Daoy (cell line): ENCODE data around the gene RPL26. TPM values are rescaled to one million over a fixed set of nuclear protein-coding genes. Genes with fewer than 3 reads are reported as not detected.
"Not testable (repeated sequence)": the region's sequence is repeated elsewhere in the genome, so short reads cannot be mapped to it uniquely, and the experiment has no call there.

Experiments used
- DNase-seq: peaks from one replicate; pipeline ENCODE4 v3.0.0-alpha.2; 2015; ENCODE audit warnings: low read depth
- total RNA-seq: library from RNA; depleted of rRNA; stranded (reverse); fragments of >200 nt; shearing (Covaris generic); gene quantifications from 2 replicates; pipeline ENCODE4 v1.2.3, GENCODE V29; 2014

RPL26 gene
- total RNA-seq, 1 experiment from 2014 or later = 4,235 TPM

DNA sequence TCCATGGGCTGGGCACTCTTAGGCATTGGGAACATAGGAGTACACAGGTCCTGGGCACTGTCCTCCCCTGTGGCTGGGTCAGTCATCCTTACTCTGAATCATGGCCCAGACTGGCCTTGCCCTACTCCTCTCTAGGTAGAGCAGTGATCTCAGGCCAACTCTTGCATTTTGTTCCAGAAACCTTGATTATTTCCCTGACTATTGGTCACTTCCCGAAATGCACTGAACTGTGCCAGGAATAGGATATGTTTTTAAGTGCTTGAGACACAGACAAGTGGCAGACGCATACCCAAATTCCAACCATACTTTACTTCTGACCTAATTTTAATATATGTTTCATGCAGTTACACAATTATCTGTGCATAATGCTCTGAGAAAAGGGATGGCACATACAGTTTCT, 16.8 kb downstream of the RPL26 start:
- DNase-seq = peak; percentile 17

DNA sequence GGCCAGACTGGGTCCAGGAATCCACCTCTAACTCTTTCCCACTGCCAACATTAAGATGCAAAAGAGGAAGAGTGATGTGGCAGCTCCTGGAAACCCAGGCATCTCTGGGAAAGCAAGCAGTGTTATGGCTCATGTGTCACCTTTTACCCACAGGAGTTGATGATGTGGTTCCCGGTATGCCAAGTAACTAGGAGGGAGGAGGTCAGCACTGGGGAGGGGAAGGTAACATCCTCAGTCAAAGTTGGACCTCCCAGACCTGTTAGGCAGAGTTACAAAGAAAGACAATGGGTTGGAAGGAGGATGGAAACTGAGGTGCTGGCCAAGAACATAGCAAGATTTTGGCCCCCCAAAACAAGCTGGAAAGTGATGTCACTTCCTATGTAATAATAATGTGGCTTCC, 17.9 kb downstream of the RPL26 start:
- DNase-seq = peak; percentile 73

DNA sequence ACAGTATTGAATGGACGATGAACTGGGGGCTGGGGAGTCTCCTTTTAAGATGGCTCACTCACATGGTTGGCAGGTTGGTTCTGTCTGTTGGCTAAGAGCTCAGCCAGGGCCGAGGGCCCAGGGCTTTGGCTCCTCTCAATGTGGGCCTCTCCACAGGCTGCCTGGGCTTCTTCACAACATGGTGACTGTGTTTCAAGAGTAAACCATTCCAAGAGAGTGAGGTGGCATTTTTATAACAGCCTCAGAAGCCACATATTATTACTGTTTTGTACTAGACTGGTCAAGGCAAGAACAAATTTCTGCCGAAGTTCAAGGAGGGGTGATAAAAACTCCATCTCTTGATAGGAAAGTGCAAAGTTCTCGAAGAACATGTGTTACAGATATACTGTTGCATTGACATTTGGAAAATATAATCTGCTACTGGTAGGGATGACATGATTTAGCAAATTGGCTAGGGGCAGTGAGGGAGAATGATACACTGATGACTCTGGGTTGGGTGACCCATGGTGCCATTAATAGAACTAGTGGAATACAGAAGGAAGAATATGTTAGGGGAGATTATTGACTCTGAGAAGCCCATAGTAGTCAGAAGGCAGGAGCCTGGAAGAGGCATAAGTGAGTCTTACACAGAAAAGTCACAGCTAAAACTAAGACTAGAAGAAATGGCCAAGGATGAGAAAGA, 20.2 kb downstream of the RPL26 start:
- peak; percentile 19 for DNase-seq

DNA sequence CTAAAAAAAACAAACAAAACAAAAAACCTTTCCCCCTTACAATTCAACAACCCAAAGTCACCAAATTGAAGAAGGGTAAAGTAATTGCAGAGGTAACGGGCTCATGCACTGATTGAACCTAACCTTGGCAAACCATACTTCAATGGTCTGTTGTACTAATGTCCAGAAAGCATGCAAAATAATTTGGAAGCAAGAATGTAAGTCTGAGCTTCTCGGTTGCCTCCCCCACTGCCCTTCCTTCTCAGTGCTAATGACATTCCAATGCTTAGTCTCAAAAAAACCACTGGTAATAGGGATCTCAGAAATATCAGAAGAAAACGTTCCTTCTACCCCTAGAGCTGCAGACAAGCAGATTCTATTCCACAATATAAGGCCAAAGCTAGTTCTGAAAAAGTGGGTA, 22.2 kb downstream of the RPL26 start:
- no peak for DNase-seq

DNA sequence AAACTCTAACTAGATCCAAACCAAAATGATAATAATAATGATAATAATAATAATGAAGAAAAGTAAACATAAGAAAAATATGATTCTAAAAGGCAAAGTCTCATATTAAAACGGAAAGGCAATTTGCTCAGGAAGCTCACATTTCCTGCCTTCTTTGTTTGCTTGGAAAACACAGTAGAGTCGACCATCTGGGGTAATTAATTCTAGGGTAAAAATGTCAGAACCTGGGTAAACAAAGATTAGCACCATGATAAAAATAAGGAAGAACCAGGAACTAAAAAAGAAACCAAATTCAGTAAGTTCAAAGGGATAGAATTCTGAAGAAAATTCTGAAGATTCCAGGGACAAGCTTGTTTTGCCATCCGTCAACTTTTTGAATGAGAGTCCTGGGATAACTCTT, 22.7 kb downstream of the RPL26 start:
- no peak for DNase-seq

DNA sequence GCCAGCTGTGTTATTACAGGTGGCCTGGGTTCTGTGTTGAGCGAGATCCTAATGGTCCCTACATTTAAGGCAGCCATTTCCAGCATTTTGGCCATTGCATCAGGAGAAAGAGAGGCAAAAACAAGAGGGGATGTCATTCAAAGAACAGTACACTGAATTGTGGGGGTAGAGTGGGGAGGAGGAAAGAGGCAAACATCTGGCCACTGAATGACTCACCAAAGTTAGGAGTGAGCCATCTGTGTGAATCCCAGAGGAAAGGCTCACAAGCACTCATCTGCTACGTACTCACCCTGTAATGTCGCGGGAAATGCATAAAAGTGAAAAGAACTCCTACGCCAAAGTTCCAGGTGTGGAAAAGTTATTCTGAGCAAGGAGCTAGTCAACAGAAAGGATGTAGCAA, 23.2 kb downstream of the RPL26 start:
- DNase-seq = peak; percentile 80

DNA sequence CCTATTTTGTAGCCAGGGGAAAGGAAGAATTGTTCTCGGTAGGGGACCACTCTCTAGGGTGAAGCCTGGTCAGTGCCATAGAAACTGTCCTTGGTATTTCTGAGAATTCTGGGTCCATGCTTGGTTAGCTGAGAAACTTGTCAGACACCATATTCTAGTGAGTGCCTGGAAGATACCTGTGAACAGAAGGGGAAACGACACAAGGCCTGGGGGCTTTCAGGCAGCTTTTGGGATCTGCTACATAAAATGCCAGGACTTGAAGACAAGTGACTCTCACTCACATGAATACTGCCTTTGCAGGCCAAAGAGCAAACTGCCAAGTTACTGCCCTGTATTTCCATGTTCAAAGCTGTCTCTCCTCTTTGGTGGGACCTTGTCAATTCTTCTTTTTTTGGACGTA, 25.1 kb downstream of the RPL26 start:
- DNase-seq = no peak

DNA sequence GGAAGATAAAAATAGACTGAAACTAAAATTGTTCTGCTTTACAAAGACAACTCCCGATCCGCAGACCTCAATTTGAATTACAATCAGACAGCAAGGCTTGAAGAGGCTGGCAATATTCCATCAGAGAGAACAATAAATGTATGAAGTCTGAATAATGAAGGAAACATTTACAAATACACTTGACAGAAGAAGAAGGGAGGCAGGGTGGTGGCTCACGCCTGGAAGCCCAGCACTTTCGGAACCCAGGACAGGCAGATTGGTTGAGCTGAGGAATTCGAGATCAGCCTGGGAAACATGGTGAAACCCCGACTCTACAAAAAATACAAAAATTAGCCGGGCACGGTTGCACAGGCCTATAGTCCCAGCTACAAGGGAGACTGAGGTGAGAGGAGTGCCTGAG, 28.8 kb downstream of the RPL26 start:
- DNase-seq = no peak

DNA sequence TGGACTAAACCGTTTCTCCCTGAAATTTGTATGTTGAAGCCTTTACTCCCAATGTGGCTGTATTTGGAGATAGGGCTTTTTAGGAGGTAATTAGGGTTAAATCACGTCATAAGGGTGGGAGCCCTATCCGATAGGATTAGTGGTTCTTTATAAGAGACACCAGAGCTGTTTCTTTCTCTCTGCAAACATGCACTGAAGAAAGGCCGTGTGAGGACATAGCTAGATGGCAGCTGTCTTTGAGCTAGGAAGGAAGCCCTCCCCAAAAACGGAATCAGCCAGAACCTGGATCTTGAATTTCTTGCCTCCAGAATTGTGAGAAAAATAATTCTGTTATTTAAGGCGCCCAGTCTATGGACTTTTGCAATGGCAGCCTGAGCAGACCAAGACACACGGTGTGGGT, 29.3 kb downstream of the RPL26 start:
- DNase-seq = no peak

DNA sequence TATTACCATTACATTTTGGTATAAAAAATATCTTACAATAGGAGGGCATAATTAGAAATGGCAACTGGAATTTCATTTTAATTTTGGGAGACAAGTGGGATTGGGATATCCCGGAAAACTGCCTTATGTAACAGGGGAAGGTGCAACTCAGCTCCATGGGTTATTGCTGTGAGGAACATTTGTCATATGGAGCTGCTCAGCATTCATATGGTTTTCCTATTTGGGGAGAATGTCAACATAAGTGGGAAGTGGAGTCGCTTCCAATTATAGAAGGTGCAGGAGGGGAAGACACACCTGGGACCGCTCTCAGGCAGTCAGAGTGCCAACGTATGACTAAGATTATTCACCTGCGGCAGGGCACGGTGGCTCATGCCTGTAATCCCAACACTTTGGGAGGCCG, 32.7 kb downstream of the RPL26 start:
- DNase-seq = no peak

DNA sequence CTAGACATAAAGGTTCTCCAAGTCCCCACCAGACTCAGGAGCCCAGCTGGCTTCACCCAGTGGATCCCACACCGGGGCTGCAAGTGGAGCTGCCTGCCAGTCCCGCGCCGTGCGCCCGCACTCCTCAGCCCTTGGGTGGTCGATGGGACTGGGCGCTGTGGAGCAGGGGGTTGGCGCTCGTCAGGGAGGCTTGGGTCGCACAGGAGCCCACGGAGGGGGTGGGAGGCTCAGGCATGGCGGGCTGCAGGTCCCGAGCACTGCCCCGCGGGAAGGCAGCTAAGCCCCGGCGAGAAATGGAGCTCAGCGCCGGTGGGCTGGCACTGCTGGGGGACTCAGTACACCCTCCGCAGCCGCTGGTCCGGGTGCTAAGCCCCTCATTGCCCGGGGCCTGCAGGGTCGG, 36.0 kb downstream of the RPL26 start:
- not testable (repeated sequence) for DNase-seq

DNA sequence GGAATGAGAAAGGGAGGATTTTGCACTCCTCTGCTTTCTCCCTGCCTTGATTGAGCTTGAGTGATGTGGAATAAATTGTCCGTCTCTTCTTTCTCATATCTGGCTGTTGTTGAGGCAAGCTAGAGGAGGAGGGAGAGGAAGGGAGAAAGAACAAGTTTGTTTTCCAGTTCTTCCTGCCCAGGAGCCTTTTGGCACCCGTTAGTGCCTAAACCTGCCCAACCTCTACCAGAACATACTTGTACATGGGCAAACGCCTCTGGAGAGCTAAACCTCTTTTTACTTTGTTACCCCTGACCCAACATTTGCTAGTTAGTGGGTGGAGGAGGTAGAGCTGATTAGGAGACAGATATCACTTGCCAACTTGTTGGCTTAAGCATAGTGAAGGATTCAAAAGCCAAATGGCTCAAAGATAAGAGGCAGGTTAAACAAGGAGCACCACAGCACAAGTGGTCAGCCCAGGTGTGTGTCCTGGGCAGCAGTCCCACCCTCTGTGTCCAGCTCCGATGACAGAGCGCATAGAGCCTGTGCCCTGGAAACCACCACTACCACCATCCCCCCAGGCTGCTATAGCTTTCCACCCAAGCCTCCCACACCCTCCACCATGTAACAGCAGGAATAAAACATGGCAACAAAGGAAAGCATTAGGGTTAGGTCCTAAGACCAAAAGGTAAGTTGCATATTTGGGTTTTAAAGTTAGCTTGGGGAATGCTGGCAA, 36.9 kb downstream of the RPL26 start:
- DNase-seq = no peak

DNA sequence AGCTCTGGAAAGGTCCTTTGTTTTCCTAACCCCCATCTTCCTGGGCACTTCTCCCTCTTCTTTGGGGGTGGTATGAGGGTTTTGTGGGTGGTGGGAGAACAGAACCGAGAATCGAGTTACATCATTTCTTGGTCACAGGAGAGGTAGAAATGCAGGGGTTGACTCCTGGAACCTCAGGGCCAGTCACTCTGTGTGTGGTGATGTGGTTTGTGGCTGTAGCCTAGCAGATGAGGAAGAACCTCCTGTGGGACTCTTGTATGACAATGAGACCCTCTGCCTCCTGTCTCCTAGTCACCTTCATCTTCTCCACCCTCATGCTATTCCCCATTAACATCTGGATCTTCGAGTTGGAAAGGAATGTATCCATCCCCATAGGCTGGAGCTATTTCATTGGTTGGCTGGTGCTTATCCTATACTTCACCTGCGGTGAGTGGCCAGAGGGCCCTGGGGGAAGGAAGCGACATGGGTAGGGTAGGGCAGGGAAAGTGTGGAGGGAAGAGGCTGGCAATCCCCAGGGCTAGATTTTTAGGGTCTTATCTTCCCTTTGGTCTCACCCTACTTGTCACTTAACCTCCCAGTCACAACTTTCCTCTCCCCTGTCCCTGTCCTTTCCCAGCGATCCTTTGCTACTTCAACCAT, 37.8 kb downstream of the RPL26 start:
- no peak for DNase-seq

DNA sequence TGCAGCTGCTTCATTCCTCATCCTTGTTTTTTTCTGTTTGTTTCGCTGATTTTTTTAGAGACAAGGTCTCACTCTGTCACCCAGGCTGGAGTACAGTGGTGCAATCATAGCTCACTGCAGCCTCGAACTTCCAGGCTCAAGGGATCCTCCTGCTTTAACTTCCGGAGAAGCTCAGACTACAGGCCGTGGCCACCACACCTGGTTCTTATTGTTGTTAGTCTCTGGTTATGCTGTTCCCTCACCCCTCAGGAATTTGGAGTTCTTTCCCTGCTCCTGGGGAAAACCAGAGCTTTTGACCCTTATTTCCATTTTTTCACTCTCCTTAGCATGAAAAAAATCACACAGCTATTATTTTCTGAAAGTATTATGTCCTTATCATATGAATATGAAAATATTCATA, 41.5 kb downstream of the RPL26 start:
- DNase-seq = no peak

DNA sequence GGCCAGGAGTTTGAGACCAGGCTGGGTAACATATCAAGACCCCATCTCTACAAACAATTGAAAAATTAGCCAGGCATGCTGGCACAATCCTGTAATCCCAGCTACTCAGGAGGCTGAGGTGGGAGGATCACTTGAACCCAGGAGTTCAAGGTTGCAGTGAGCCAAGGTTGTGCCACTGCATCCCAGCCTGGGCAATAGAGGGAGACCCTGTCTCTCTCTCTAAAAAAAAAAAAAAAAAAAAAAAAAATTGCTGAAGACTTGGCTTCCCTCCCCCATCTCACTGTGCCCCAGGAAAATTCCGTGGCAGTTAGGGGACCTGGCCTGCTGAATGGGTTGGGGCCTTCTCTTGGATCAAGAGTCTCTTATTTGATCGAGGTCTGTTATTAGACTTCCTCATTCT, 43.5 kb downstream of the RPL26 start, which contains the start of gene ODF4:
Gene ODF4, plus strand, starts transcription at position 301 of the 400 bp plus-strand sequence. CDS start 212 bp downstream, outside the sequence.
- no peak for DNase-seq

DNA sequence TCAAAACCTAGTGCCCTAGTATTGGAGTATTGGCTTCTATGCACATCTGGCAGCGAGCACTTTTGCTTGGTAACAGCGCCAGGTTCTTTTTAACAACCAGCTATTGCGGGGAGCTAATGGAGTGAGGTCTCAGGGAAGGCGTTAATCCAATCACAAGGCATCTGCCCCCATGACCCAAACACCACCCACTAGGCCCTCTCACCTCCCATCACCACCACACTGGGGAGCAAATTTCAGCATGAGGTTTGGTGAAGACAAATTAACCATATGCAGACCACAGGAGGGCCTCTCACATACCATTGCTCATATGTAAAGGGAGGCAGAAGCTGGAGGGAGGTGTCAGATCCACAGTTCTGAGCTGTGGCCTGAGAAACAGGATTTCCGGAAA, 44.2 kb downstream of the RPL26 start:
- DNase-seq = no peak

DNA sequence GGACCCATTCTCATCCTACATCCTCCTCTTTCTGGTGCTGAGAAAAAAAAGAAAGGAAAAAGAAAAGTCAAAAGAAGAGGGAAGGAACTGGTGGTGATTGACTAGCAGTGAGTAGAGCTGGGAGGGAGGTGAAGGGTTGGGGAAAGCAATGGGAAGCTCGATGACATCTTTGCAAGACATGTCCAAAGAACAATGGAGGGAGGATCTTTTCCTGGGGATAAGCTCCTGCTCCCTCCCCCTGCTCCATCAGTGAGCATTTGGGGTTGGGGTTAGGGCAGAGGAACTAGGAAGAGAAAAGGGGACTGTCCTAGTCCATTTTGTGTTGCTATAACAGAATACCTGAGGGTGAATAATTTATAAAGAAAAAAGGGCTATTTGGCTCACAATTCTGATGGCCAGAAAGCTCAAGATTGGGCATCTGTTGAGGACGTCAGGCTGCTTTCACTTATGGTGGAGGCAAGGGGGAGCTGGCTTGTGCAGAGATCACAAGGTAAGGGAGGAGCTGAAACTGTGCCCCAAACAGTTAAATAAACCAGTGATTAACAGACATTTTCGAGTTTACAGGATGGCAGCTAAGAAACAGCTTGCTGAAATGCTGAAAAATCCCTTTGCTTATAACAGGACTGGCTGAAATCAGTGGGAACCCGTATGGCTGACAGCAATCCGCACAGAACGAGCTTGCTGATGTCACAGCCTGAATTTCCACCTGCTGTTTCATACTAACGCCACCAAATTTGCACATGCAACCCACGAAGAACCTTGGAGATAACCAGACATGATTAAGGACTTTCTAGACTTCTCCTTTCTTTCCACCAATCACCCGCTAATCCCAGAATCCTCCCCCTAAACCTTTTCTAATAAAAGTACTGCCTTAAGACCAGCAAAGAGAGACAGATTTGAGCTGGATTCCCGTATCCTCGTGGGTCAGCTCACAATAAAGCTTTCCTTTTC, 44.9 kb downstream of the RPL26 start:
- DNase-seq = no peak

DNA sequence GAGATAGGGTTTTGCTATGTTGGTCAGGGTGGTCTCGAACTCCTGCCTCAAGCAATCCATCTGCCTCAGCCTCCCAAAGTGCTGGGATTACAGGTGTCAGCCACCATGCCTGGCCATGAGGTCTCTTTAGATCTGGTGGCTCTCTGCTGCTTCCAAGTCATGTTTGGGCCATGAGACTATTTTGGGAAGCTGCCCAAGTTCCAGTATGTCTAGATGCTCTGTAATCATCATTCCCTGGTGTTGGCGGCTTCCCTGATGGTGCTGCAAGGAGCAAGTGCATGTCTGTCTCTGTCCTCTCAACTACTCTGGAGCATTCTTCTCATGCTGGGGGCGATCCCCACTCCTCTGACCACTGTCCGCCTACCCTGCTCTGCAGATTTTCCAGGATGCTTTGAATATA, 49.7 kb downstream of the RPL26 start:
- no peak for DNase-seq

DNA sequence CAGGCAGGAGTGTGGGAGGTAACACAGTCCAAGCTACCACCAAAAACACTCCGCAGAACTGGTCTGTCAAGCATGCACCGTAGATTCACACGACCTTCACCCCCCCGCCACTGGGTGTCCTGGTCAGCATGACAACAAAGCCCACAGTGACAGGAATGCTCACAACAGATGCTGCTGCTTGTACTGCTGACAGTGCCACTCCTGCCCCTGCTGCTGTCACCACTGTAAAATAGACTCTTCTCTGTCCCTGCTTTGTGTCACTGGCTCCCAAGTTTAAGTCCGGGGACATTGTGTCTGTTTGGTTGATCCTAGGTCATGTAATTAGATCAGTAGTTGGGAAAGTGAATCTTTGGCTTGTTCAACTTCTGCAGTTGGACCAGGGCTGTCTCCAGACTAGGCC, 50.3 kb downstream of the RPL26 start:
- DNase-seq = no peak

DNA sequence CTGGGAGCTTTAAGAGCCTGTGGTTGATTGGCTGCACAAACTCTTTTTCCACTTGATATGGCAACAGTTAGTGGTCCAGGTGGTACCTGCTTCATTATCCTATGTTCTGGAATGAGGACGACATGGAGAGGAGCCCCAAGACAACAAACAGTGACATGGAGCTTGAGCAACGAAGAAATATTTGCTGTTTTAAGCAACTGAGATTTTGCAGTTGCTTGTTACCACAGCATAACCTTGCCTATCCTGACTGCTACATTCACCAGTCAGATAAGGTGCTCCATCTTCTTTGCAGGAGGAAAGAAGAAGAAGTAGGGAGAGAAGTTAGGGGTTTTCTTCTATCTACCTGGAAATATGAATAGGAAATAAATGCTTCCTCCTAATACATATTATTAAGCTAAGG, 50.9 kb downstream of the RPL26 start:
- no peak for DNase-seq
